Measurements from ENCODE around the gene LRRC4C.

LRRC4C gene

GRCh38 chr11:41113160-41113559 lies 346.3 kb downstream of the LRRC4C start:
- Histone ChIP-seq H3K9ac (ENCODE audit: low read depth, low read length) (no peak overlapping the region), H3K9me3 (replicated peaks; ENCODE audit: low read length) (no peaks in the 10 kb centered on the region), H3K4me2 (ENCODE audit: low read length) (no peak overlapping the region), H3K36me3 (ENCODE audit: insufficient read depth, low read length) (no peaks in the 10 kb centered on the region), H3K4me3 (ENCODE audit: low read length) (no peak overlapping the region), H3K4me1 (ENCODE audit: control insufficient read depth, insufficient read depth, low read length) (no peaks in the 10 kb centered on the region), H3K27me3 (ENCODE audit: control insufficient read depth, insufficient read depth, low read length) (no peaks in the 10 kb centered on the region)

GRCh38 chr11:41110527-41110926 lies 348.9 kb downstream of the LRRC4C start:
- Histone ChIP-seq H3K4me1 (ENCODE audit: control insufficient read depth, insufficient read depth, low read length) (no peaks in the 10 kb centered on the region), H3K27me3 (ENCODE audit: control insufficient read depth, insufficient read depth, low read length) (no peaks in the 10 kb centered on the region), H3K36me3 (ENCODE audit: insufficient read depth, low read length) (no peaks in the 10 kb centered on the region), H3K4me3 (ENCODE audit: low read length) (no peak overlapping the region), H3K9me3 (replicated peaks; ENCODE audit: low read length) (no peaks in the 10 kb centered on the region), H3K4me2 (ENCODE audit: low read length) (no peak overlapping the region), H3K9ac (ENCODE audit: low read depth, low read length) (no peak overlapping the region)

- Histone ChIP-seq H3K9me3 (replicated peaks; ENCODE audit: low read length) (no peaks in the 10 kb centered on the region), H3K4me1 (ENCODE audit: control insufficient read depth, insufficient read depth, low read length) (no peaks in the 10 kb centered on the region), H3K27me3 (ENCODE audit: control insufficient read depth, insufficient read depth, low read length) (no peaks in the 10 kb centered on the region), H3K9ac (ENCODE audit: low read depth, low read length) (no peak overlapping the region), H3K36me3 (ENCODE audit: insufficient read depth, low read length) (no peaks in the 10 kb centered on the region), H3K4me3 (ENCODE audit: low read length) (no peak overlapping the region), H3K4me2 (ENCODE audit: low read length) (no peak overlapping the region)
These were observed 357.0 kb downstream of the LRRC4C start for GRCh38 chr11:41102471-41102870.

GRCh38 chr11:41099654-41100053 lies 359.8 kb downstream of the LRRC4C start:
- no peak overlapping the region for H3K4me2 ChIP-seq (ENCODE audit: low read length)
- H3K36me3 ChIP-seq (ENCODE audit: insufficient read depth, low read length) = no peaks in the 10 kb centered on the region
- H3K9me3 ChIP-seq (replicated peaks; ENCODE audit: low read length) = peaks cover 9% of the 10 kb centered on the region
- no peak overlapping the region for H3K4me3 ChIP-seq (ENCODE audit: low read length)
- H3K9ac ChIP-seq (ENCODE audit: low read depth, low read length) = no peak overlapping the region
- H3K4me1 ChIP-seq (ENCODE audit: control insufficient read depth, insufficient read depth, low read length) = no peaks in the 10 kb centered on the region
- no peaks in the 10 kb centered on the region for H3K27me3 ChIP-seq (ENCODE audit: control insufficient read depth, insufficient read depth, low read length)

- Histone ChIP-seq H3K9ac (ENCODE audit: low read depth, low read length) (no peak overlapping the region), H3K4me2 (ENCODE audit: low read length) (no peak overlapping the region), H3K4me1 (ENCODE audit: control insufficient read depth, insufficient read depth, low read length) (no peaks in the 10 kb centered on the region), H3K9me3 (replicated peaks; ENCODE audit: low read length) (peaks cover 5% of the 10 kb centered on the region), H3K4me3 (ENCODE audit: low read length) (no peak overlapping the region), H3K36me3 (ENCODE audit: insufficient read depth, low read length) (no peaks in the 10 kb centered on the region), H3K27me3 (ENCODE audit: control insufficient read depth, insufficient read depth, low read length) (no peaks in the 10 kb centered on the region)
These were observed 374.3 kb downstream of the LRRC4C start for GRCh38 chr11:41085123-41085522.

GRCh38 chr11:41081756-41082285 lies 377.6 kb downstream of the LRRC4C start:
- Histone ChIP-seq H3K36me3 (ENCODE audit: insufficient read depth, low read length) (no peaks in the 10 kb centered on the region), H3K4me3 (ENCODE audit: low read length) (no peak overlapping the region), H3K4me2 (ENCODE audit: low read length) (no peak overlapping the region), H3K4me1 (ENCODE audit: control insufficient read depth, insufficient read depth, low read length) (no peaks in the 10 kb centered on the region), H3K9ac (ENCODE audit: low read depth, low read length) (no peak overlapping the region), H3K27me3 (ENCODE audit: control insufficient read depth, insufficient read depth, low read length) (no peaks in the 10 kb centered on the region), H3K9me3 (replicated peaks; ENCODE audit: low read length) (peaks cover 5% of the 10 kb centered on the region)

GRCh38 chr11:41074318-41074717 lies 385.1 kb downstream of the LRRC4C start:
- Histone ChIP-seq H3K4me1 (ENCODE audit: control insufficient read depth, insufficient read depth, low read length) (no peaks in the 10 kb centered on the region), H3K9me3 (replicated peaks; ENCODE audit: low read length) (no peaks in the 10 kb centered on the region), H3K9ac (ENCODE audit: low read depth, low read length) (no peak overlapping the region), H3K4me3 (ENCODE audit: low read length) (no peak overlapping the region), H3K4me2 (ENCODE audit: low read length) (no peak overlapping the region), H3K27me3 (ENCODE audit: control insufficient read depth, insufficient read depth, low read length) (no peaks in the 10 kb centered on the region), H3K36me3 (ENCODE audit: insufficient read depth, low read length) (no peaks in the 10 kb centered on the region)

GRCh38 chr11:41065432-41065831 lies 394.0 kb downstream of the LRRC4C start:
- Histone ChIP-seq H3K4me1 (ENCODE audit: control insufficient read depth, insufficient read depth, low read length) (no peaks in the 10 kb centered on the region), H3K36me3 (ENCODE audit: insufficient read depth, low read length) (no peaks in the 10 kb centered on the region), H3K9ac (ENCODE audit: low read depth, low read length) (no peak overlapping the region), H3K27me3 (ENCODE audit: control insufficient read depth, insufficient read depth, low read length) (no peaks in the 10 kb centered on the region), H3K9me3 (replicated peaks; ENCODE audit: low read length) (no peaks in the 10 kb centered on the region), H3K4me2 (ENCODE audit: low read length) (no peak overlapping the region), H3K4me3 (ENCODE audit: low read length) (no peak overlapping the region)

- Histone ChIP-seq H3K9me3 (replicated peaks; ENCODE audit: low read length) (peaks cover 6% of the 10 kb centered on the region), H3K27me3 (ENCODE audit: control insufficient read depth, insufficient read depth, low read length) (no peaks in the 10 kb centered on the region), H3K4me3 (ENCODE audit: low read length) (no peak overlapping the region), H3K36me3 (ENCODE audit: insufficient read depth, low read length) (no peaks in the 10 kb centered on the region), H3K9ac (ENCODE audit: low read depth, low read length) (no peak overlapping the region), H3K4me1 (ENCODE audit: control insufficient read depth, insufficient read depth, low read length) (no peaks in the 10 kb centered on the region), H3K4me2 (ENCODE audit: low read length) (no peak overlapping the region)
These were observed 401.3 kb downstream of the LRRC4C start for GRCh38 chr11:41058138-41058537.

GRCh38 chr11:41056892-41057569 lies 402.4 kb downstream of the LRRC4C start:
- Histone ChIP-seq H3K4me3 (ENCODE audit: low read length) (no peak overlapping the region), H3K27me3 (ENCODE audit: control insufficient read depth, insufficient read depth, low read length) (no peaks in the 10 kb centered on the region), H3K4me2 (ENCODE audit: low read length) (no peak overlapping the region), H3K36me3 (ENCODE audit: insufficient read depth, low read length) (no peaks in the 10 kb centered on the region), H3K9ac (ENCODE audit: low read depth, low read length) (no peak overlapping the region), H3K9me3 (replicated peaks; ENCODE audit: low read length) (peaks cover 6% of the 10 kb centered on the region), H3K4me1 (ENCODE audit: control insufficient read depth, insufficient read depth, low read length) (no peaks in the 10 kb centered on the region)

- Histone ChIP-seq H3K4me3 (ENCODE audit: low read length) (no peak overlapping the region), H3K36me3 (ENCODE audit: insufficient read depth, low read length) (no peaks in the 10 kb centered on the region), H3K4me1 (ENCODE audit: control insufficient read depth, insufficient read depth, low read length) (no peaks in the 10 kb centered on the region), H3K27me3 (ENCODE audit: control insufficient read depth, insufficient read depth, low read length) (no peaks in the 10 kb centered on the region), H3K9ac (ENCODE audit: low read depth, low read length) (no peak overlapping the region), H3K9me3 (replicated peaks; ENCODE audit: low read length) (peaks cover 4% of the 10 kb centered on the region), H3K4me2 (ENCODE audit: low read length) (no peak overlapping the region)
These were observed 405.6 kb downstream of the LRRC4C start for GRCh38 chr11:41053894-41054293.

GRCh38 chr11:41051919-41052635 lies 407.4 kb downstream of the LRRC4C start:
- Histone ChIP-seq H3K9me3 (replicated peaks; ENCODE audit: low read length) (no peaks in the 10 kb centered on the region), H3K27me3 (ENCODE audit: control insufficient read depth, insufficient read depth, low read length) (no peaks in the 10 kb centered on the region), H3K4me3 (ENCODE audit: low read length) (no peak overlapping the region), H3K36me3 (ENCODE audit: insufficient read depth, low read length) (no peaks in the 10 kb centered on the region), H3K9ac (ENCODE audit: low read depth, low read length) (no peak overlapping the region), H3K4me2 (ENCODE audit: low read length) (no peak overlapping the region), H3K4me1 (ENCODE audit: control insufficient read depth, insufficient read depth, low read length) (no peaks in the 10 kb centered on the region)

Data from skeletal muscle satellite cell (primary cell).